Adrenal gland (tissue), 12 donors: ENCODE results near the gene SFXN3. TPM values are rescaled to one million over a fixed set of nuclear protein-coding genes. Genes with fewer than 3 reads are reported as not detected.

ENCODE experiments used
- DNase-seq, 7 donors: peaks; one replicate each; pipeline ENCODE4 v3.0.0-alpha.2; 2019 to 2020
- H3K27ac ChIP-seq, 5 donors: fragments of 200-600 bp; sonication (generic) in 4 of 5; 1 replicate in 3 of 5; 2 replicates in 2 of 5; pipeline versions ENCODE4 v1.5.1 to v1.8.0; 2016 to 2020; ENCODE audit warnings: mild to moderate bottlenecking in 1 of 5
- H3K27me3 ChIP-seq: fragments of 200-600 bp; 2 replicates; pipeline ENCODE4 v1.8.0; 2021
- H3K36me3 ChIP-seq, 2 donors: fragments of 200-600 bp; replicated peaks in 1 of 2; 1 replicate in 1 of 2; 2 replicates in 1 of 2; pipeline versions ENCODE4 v1.5.1 to v1.8.0; 2018 to 2022
- H3K4me1 ChIP-seq, 2 donors: fragments of 200-600 bp; replicated peaks in 1 of 2; 1 replicate in 1 of 2; 2 replicates in 1 of 2; pipeline versions ENCODE4 v1.5.1 to v1.8.0; 2018 to 2021
- H3K4me3 ChIP-seq, 4 donors: fragments of 200-600 bp; sonication (generic) in 3 of 4; one replicate each; pipeline ENCODE4 v1.5.1; 2016 to 2018
- H3K9me3 ChIP-seq, 3 donors: fragments of 200-600 bp; sonication (generic) in 1 of 3; replicated peaks in 1 of 3; 1 replicate in 2 of 3; 2 replicates in 1 of 3; pipeline versions ENCODE4 v1.5.1 to v1.8.0; 2016 to 2021
- POLR2A ChIP-seq, 2 donors: fragments of 450-650 bp; IDR thresholded peaks; one replicate each; pipeline ENCODE4 v1.6.1; 2017; ENCODE audit warnings: antibody characterized with exemption in 2 of 2, mild to moderate bottlenecking in 2 of 2, moderate library complexity in 1 of 2
- WGBS, 4 donors: extraction: QIAGEN DNeasy Blood & Tissue Kit in 2 of 4; methylation state at CpG; one replicate each; pipeline versions ENCODE4 v1.1.5 to v1.1.7; 2013 to 2017; 5-methylcytosine and 5-hydroxymethylcytosine counted together
- intact Hi-C, 2 donors: fragments of 100-400 bp; cut with DNase I; formaldehyde crosslinking; loops; one replicate each; pipeline versions ENCODE4 v1.14.1 to v1.15.0; 2022 to 2023
- polyA plus RNA-seq, 3 donors: library from polyadenylated mRNA; stranded (reverse); fragments of 200-250 nt in 2 of 3; fragments of 350-450 nt in 1 of 3; fragmentation: Illumina TruSeq in 1 of 3; extraction: RNeasy Lipid Tissue Mini Kit (QIAGEN cat#74804) in 1 of 3; gene quantifications; one replicate each; pipeline ENCODE4 v1.2.3, GENCODE V29; 2013 to 2014
- total RNA-seq, 9 donors: library from RNA; depleted of rRNA in 4 of 9; stranded (reverse); fragments of >200 nt in 4 of 9; fragments of 120-200 nt in 1 of 9; fragmentation: NEBNext Ultra II Directional in 1 of 9; extraction: Animal tissue kit (Norgen Biotek cat#: 25700) in 1 of 9; gene quantifications; one replicate each; pipeline versions ENCODE4 v1.1.0 to v1.2.4, GENCODE V29; 2013 to 2023
- TF ChIP-seq, protein P1 (sequence below), 6 experiments: fragments of 450-650 bp in 4 of 6; fragments of 200-600 bp in 2 of 6; sonication (generic) in 1 of 6; IDR thresholded peaks; 1 replicate in 5 of 6; 2 replicates in 1 of 6; pipeline versions ENCODE4 v1.5.1 to v1.8.0; 2016 to 2021; ENCODE audit warnings: antibody characterized with exemption in 6 of 6, mild to moderate bottlenecking in 2 of 6, moderate library complexity in 1 of 6
- donor health status: healthy with polysubstance abuse.
- donor health status: Bipolar disorder and iron deficiency.
- donor health status: DM: yes; HTN: yes; CAD: no.
- donor health status: DM: no; HTN: no; CAD: no.
- donor health status: DM: no; HTN: no; CAD: no.
- donor health status: DM: yes; HTN: yes; CAD: no.

SFXN3 gene
- total and polyA plus RNA-seq, 12 donors = 20.4 to 54.0 (median 31.0) TPM

DNA sequence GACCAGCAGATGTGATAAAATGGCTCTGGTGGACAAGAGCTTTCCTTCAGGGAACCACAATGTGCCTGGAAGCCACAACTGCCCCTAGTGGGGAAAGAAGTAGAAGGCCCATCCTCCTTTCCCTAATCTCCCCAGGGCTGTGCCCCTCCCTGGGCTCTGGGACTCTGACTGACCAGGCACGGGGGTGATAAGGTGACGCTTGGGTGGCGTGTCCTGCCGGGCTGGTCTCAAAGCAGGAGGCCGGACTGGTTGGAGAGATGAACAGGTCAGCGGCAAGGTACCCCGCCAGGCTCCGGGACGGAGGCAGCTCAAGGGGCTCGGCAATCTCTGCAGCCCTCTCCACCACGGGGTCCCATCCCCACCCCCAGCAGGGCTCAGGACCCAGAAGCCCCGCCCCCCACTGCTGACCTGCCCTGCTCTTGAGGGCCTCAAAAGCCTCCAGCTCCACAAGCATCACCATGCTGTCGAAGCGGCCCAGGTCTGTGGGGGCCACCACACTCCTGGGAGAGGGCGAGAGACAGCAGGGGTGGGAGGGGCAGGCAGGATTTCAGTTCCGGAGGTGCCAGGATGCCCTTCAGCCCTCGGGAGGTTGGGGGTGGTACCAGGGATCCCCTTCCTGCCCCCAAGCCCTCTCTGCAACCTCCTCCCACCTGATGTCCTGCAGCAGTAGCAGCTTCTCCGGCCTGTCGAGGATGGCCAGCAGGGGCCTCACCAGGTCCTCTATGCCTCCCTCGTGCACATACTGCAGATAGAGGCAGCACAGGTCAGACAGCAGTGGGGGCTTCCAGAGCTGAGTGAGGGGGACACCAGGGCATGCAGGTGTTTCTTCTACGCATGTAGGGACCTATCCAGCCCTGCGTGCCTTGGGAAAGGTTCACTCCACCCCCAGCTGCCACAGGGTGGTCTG lies 19.3 kb upstream of the SFXN3 start:
- H3K4me3 ChIP-seq = no peak overlapping the region
- no peak for DNase-seq

DNA sequence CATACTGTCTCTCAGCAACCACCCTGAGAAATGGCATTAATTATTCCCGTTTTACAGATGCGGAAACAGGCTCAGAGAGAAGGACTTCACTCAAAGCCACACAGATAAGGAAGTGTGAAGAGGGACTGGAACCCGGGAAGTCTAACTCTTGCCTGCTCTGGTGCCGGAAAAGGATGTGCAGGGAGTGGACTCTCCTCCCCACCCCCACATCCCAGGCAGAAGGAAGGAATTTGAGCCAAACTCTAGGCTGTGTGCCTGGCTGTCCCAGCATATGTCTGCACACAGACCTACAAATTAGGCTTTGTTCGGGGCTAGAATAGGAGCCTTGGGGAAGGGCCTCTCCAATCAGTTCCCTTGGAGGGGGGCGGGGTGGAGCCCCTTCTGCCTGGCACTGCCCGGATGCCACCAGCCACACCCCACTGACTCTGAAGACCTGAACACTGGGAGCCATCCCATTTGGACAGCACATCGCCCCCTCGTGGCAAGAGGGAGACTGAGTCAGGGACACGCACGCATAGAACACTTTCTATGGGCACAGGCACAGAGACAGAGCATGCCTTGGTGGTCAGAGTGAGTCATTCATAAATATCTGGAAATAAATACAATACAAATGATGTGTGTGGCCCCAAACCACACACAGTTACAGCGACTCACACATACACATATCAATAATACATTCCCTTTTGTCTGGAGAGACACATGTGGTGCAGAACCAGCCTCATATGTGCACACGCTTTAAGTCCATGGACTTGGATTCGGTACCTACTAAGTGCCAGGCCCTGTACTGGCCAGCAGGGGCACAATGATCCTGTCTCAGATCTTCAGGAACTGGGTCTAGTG lies 18.3 kb upstream of the SFXN3 start:
- WGBS, 4 donors = 14 to 17% (median 17%) methylated on average over 14 of the region's 14 CpGs
- TF ChIP-seq POLR2A (IDR thresholded peaks at IDR 0.05) = no peak
- TF ChIP-seq, protein P1, sequence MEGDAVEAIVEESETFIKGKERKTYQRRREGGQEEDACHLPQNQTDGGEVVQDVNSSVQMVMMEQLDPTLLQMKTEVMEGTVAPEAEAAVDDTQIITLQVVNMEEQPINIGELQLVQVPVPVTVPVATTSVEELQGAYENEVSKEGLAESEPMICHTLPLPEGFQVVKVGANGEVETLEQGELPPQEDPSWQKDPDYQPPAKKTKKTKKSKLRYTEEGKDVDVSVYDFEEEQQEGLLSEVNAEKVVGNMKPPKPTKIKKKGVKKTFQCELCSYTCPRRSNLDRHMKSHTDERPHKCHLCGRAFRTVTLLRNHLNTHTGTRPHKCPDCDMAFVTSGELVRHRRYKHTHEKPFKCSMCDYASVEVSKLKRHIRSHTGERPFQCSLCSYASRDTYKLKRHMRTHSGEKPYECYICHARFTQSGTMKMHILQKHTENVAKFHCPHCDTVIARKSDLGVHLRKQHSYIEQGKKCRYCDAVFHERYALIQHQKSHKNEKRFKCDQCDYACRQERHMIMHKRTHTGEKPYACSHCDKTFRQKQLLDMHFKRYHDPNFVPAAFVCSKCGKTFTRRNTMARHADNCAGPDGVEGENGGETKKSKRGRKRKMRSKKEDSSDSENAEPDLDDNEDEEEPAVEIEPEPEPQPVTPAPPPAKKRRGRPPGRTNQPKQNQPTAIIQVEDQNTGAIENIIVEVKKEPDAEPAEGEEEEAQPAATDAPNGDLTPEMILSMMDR (IDR thresholded peaks at IDR 0.05) = peak; percentile 79 to 99 (median 92)
- H3K27ac ChIP-seq = peak overlapping the region in 2 of 5 donors; percentile 50 to 56
- H3K9me3 ChIP-seq = no peaks in the 10 kb centered on the region
- peaks cover 0 to 10% of the 10 kb centered on the region in 2 donors for H3K4me1 ChIP-seq
- intact Hi-C loops = no loop called here
- no peak overlapping the region for H3K4me3 ChIP-seq
- H3K27me3 ChIP-seq = no peaks in the 10 kb centered on the region
- peak; percentile 89 to 95 (median 93) for DNase-seq
- H3K36me3 ChIP-seq = no peaks in the 10 kb centered on the region

More for the DNA sequence above, 19.3 kb upstream of the SFXN3 start:
- H3K27me3 ChIP-seq = no peaks in the 10 kb centered on the region
- peaks cover 0 to 7% of the 10 kb centered on the region in 2 donors for H3K36me3 ChIP-seq
- no peaks in the 10 kb centered on the region for H3K9me3 ChIP-seq
- peaks cover 0 to 10% of the 10 kb centered on the region in 2 donors for H3K4me1 ChIP-seq
- intact Hi-C loops = no loop called here
- TF ChIP-seq POLR2A (IDR thresholded peaks at IDR 0.05) = no peak
- TF ChIP-seq, protein P1 (IDR thresholded peaks at IDR 0.05) = peak in 4 of 6 experiments; percentile 5 to 23 (median 14)
- H3K27ac ChIP-seq = peak overlapping the region in 1 of 5 donors; percentile 14
- 54 to 90% (median 69%) methylated on average over 2 to 22 of the region's 22 CpGs for WGBS, 4 donors

DNA sequence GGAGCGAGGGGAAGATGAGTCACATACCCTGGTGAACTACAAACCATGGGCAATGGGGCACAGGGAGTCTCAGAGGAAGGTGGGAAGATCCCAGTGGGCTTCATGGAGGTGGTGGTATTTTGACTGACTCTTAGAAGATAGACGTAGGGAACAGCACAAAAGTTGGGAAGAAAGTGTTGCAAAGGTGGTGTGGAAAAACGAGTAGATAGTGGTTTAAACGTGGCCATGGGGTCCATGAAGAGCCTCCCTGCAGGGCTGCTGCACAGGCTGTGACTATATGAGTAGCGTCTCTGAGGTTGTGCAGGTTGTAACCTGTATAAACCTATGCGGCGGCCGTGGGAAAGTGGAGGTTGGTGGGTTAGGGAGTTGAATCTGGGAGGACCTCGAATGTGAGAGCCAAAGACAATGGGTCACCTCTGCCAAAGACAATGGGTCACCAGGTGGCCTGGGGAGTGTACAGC lies 17.6 kb upstream of the SFXN3 start:
- Histone ChIP-seq H3K4me3 (no peak overlapping the region), H3K27ac (peak overlapping the region in 2 of 5 donors; percentile 50 to 56), H3K4me1 (peaks cover 0 to 10% of the 10 kb centered on the region in 2 donors), H3K27me3 (no peaks in the 10 kb centered on the region), H3K36me3 (no peaks in the 10 kb centered on the region), H3K9me3 (no peaks in the 10 kb centered on the region)
- 44 to 61% (median 54%) methylated on average over 9 of the region's 9 CpGs for WGBS, 4 donors
- no peak for DNase-seq
- TF ChIP-seq, protein P1 (IDR thresholded peaks at IDR 0.05) = no peak
- no peak for TF ChIP-seq POLR2A (IDR thresholded peaks at IDR 0.05)
- intact Hi-C loops = no loop called here
